Kidney (tissue), 14 donors: ENCODE measurements around the gene CDC37L1. TPM values are rescaled to one million over a fixed set of nuclear protein-coding genes. Genes with fewer than 3 reads are reported as not detected.

ENCODE experiments used
- DNase-seq, 5 donors: peaks; one replicate each; pipeline ENCODE4 v3.0.0-alpha.2; 2013 to 2020
- FAIRE-seq: peaks from 2 replicates; lab custom pipeline; 2012; peaks lifted over from hg19 to GRCh38; lab: Jason Lieb, UNC
- H3K27ac ChIP-seq, 2 donors: one replicate each; pipeline ENCODE4 v1.7.0; 2013; ENCODE audit warnings: low read depth in 2 of 2, low read length in 2 of 2, inconsistent platforms in 1 of 2
- H3K27me3 ChIP-seq: one replicate; pipeline ENCODE4 v1.7.1; 2013; ENCODE audit warnings: low read length, inconsistent platforms; ENCODE audit not compliant: control insufficient read depth, insufficient read depth
- H3K36me3 ChIP-seq, 3 donors: one replicate each; pipeline versions ENCODE4 v1.7.0 to v1.7.1; 2013; ENCODE audit warnings: low read length in 3 of 3, control low read depth in 1 of 3, inconsistent platforms in 1 of 3; ENCODE audit not compliant: insufficient read depth in 3 of 3, control insufficient read depth in 2 of 3
- H3K4me1 ChIP-seq, 3 donors: one replicate each; pipeline versions ENCODE4 v1.7.0 to v1.7.1; 2013; ENCODE audit warnings: low read length in 3 of 3, inconsistent platforms in 1 of 3, low read depth in 1 of 3; ENCODE audit not compliant: control insufficient read depth in 2 of 3, insufficient read depth in 2 of 3
- H3K4me3 ChIP-seq, 3 donors: one replicate each; pipeline versions ENCODE4 v1.7.0 to v1.8.1; 2013; ENCODE audit warnings: low read length in 3 of 3, control low read depth in 1 of 3, inconsistent platforms in 1 of 3
- H3K9ac ChIP-seq, 3 donors: one replicate each; pipeline versions ENCODE4 v1.7.0 to v1.7.1; 2013; ENCODE audit warnings: low read length in 3 of 3, control low read depth in 1 of 3, inconsistent platforms in 1 of 3
- H3K9me3 ChIP-seq, 3 donors: one replicate each; pipeline versions ENCODE4 v1.7.0 to v1.7.1; 2013; ENCODE audit warnings: low read length in 3 of 3, control low read depth in 1 of 3, inconsistent platforms in 1 of 3; ENCODE audit not compliant: control insufficient read depth in 2 of 3, insufficient read depth in 1 of 3
- intact Hi-C: fragments of 100-400 bp; cut with DNase I; formaldehyde crosslinking; loops from one replicate; pipeline ENCODE4 v1.11.1; 2022
- polyA plus RNA-seq: library from polyadenylated mRNA; stranded (reverse); fragments of 350-450 nt; fragmentation: Illumina TruSeq; extraction: RNeasy Lipid Tissue Mini Kit (QIAGEN cat#74804); gene quantifications from one replicate; pipeline ENCODE4 v1.2.3, GENCODE V29; 2014; ENCODE audit warnings: low read depth, low replicate concordance; ENCODE audit not compliant: insufficient read depth
- total RNA-seq: library from RNA; stranded (reverse); fragmentation: NEBNext Ultra II Directional; extraction: Animal tissue kit (Norgen Biotek cat#: 25700); gene quantifications from one replicate; pipeline ENCODE4 v1.2.1, GENCODE V29; 2021
- TF ChIP-seq, protein P1 (sequence below): IDR thresholded peaks from 3 replicates; pipeline ENCODE4 v1.5.1; 2012; ENCODE audit warnings: mild to moderate bottlenecking, moderate library complexity, borderline replicate concordance; ENCODE audit not compliant: insufficient read depth; ENCODE audit errors: extremely low read depth
- donor health status: control.
- donor health status: control.
- donor health status: control.
- donor health status: control.
- donor health status: control.
- donor health status: DM: yes; HTN: yes; CAD: no.
- donor health status: Normal renal cell carcinoma (clear cell type).

CDC37L1 gene
- total and polyA plus RNA-seq, 2 donors from 2014 or later = 16.9 to 24.7 TPM

DNA sequence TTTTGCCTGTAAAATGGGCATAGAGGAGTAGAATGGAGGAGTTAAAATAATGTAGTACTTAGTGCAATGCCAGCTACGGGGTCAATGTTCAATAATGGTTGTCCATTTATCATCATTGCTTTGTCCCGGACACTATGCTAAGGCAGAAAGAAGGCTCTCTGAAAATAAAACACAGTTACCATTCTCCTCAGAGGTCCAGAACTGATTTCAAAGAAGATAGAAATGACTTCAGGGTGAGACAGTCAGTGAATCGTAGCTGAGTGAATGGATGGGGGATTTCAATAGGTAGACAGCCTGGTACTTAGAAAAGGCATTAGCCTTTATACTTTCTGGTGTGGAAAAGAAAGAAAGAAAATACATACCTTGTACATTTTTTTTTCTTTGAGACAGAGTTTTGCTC is 62.9 kb downstream of the CDC37L1 start:
- DNase-seq (peak in 1 of 5 donors; percentile 6), FAIRE-seq (no peak)
- Histone ChIP-seq H3K4me3 (peak overlapping the region; percentile 50 to 82 (median 78)), H3K9ac (peak overlapping the region; percentile 43 to 92 (median 51)), H3K27me3 (no peaks in the 10 kb centered on the region), H3K4me1 (peaks cover 0 to 14% (median 5%) of the 10 kb centered on the region in 3 donors), H3K27ac (peak overlapping the region; percentile 98 to 99), H3K9me3 (no peaks in the 10 kb centered on the region), H3K36me3 (no peaks in the 10 kb centered on the region)
- TF ChIP-seq, protein P1, sequence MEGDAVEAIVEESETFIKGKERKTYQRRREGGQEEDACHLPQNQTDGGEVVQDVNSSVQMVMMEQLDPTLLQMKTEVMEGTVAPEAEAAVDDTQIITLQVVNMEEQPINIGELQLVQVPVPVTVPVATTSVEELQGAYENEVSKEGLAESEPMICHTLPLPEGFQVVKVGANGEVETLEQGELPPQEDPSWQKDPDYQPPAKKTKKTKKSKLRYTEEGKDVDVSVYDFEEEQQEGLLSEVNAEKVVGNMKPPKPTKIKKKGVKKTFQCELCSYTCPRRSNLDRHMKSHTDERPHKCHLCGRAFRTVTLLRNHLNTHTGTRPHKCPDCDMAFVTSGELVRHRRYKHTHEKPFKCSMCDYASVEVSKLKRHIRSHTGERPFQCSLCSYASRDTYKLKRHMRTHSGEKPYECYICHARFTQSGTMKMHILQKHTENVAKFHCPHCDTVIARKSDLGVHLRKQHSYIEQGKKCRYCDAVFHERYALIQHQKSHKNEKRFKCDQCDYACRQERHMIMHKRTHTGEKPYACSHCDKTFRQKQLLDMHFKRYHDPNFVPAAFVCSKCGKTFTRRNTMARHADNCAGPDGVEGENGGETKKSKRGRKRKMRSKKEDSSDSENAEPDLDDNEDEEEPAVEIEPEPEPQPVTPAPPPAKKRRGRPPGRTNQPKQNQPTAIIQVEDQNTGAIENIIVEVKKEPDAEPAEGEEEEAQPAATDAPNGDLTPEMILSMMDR = no peak
- intact Hi-C loops = no loop called here

DNA sequence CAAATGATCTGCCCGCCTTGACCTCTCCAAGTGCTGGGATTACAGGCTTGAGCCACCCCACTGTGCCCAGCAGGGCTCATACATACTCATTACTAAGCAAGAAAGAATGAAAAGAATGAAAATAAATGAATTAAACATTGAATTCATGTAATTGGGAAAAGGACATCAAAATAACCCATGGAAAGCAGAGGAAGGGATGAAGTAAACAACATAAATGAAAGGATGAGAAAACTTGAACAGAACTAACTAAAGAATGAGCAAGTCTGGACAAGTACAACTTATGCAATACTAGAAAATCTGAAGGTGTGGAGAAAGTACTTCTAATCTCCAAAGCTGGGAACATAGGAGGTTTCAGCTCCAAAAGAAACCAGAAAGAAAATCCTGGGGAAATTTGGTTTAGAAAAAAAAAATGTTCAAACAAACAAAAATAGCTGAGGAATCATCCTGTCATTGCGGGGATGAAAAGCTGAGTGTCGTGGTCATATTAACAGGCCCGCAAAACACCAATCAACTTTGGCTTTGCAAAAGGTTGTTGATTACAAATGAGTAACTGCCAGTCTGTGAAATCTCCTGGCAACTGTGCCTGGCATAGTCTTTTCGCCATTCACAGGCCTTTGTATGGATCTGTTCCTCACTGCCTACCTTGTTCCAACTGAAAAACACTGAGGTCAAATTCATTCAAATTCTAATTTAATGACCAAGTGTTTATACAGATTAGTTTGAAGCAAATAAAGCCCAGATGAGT is 63.9 kb downstream of the CDC37L1 start:
- intact Hi-C loops = no loop called here
- no peaks in the 10 kb centered on the region for H3K27me3 ChIP-seq
- DNase-seq (no peak), FAIRE-seq (no peak)
- peak overlapping the region in 1 of 3 donors; percentile 92 for H3K9ac ChIP-seq
- H3K27ac ChIP-seq = peak overlapping the region; percentile 3 to 99
- peak overlapping the region in 1 of 3 donors; percentile 82 for H3K4me3 ChIP-seq
- TF ChIP-seq, protein P1 = no peak
- H3K36me3 ChIP-seq = no peaks in the 10 kb centered on the region
- peaks cover 0 to 14% (median 5%) of the 10 kb centered on the region in 3 donors for H3K4me1 ChIP-seq
- H3K9me3 ChIP-seq = no peaks in the 10 kb centered on the region

DNA sequence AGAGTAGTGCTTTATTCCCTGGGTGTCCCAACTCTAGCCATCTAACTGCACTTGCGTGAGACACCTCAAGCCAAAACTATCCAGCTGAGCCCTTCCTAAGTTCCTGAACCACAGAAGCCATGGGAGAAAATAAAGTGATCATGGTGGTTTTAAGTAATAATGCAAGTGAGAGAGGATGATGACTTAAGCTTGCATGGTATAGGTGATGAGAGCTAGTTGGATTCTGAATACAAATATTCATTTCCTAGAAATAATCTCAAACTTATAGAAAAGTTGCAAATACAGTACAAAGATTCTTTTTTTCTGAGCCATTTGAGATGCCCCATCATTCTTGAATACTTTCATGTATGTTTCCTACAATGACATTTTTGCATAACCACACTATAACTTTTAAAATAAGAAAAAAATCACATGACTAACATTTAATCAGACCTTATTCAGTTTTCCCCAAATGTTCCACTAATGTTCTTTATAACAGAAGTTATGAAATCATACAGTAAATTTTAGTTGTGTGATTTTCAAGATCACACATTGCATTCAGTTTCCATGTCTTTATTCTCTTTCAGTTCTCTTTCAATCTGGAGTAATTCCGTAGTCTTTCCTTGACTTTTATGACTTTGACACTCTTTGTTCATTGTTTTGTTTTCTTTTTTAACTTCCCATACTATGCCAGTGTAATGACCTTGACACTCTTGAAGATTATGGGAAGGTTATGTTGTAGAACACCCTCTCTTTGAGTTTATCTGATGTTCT is 67.1 kb downstream of the CDC37L1 start:
- H3K9ac ChIP-seq = no peak overlapping the region
- no peak for FAIRE-seq
- no peak for DNase-seq
- TF ChIP-seq, protein P1 = no peak
- H3K4me1 ChIP-seq = peaks cover 0 to 11% (median 0%) of the 10 kb centered on the region in 3 donors
- no peaks in the 10 kb centered on the region for H3K27me3 ChIP-seq
- H3K9me3 ChIP-seq = no peaks in the 10 kb centered on the region
- no peaks in the 10 kb centered on the region for H3K36me3 ChIP-seq
- intact Hi-C loops = no loop called here
- H3K4me3 ChIP-seq = no peak overlapping the region
- no peak overlapping the region for H3K27ac ChIP-seq
